Posterior vena cava (tissue), 2 donors: Measurements from ENCODE around the gene EME2. TPM values are rescaled to one million over a fixed set of nuclear protein-coding genes. Genes with fewer than 3 reads are reported as not detected.

Experiments used
- DNase-seq: peaks from one replicate; pipeline ENCODE4 v3.0.0-alpha.2; 2020; ENCODE audit warnings: low spot score
- intact Hi-C, 2 donors: fragments of 100-400 bp; cut with DNase I; formaldehyde crosslinking; loops; one replicate each; pipeline versions ENCODE4 v1.14.1 to v1.14.2; 2022 to 2023
- total RNA-seq, 2 donors: library from RNA; stranded (reverse); fragmentation: NEBNext Ultra II Directional; extraction: Animal tissue kit (Norgen Biotek cat#: 25700); gene quantifications; one replicate each; pipeline ENCODE4 v1.2.1, GENCODE V29; 2021
- donor health status: DM: yes; HTN: yes; CAD: no.
- donor health status: DM: yes; HTN: yes; CAD: no.

The EME2 gene
- total RNA-seq, 2 donors from 2014 or later, result 10.2 to 12.0 TPM

DNA sequence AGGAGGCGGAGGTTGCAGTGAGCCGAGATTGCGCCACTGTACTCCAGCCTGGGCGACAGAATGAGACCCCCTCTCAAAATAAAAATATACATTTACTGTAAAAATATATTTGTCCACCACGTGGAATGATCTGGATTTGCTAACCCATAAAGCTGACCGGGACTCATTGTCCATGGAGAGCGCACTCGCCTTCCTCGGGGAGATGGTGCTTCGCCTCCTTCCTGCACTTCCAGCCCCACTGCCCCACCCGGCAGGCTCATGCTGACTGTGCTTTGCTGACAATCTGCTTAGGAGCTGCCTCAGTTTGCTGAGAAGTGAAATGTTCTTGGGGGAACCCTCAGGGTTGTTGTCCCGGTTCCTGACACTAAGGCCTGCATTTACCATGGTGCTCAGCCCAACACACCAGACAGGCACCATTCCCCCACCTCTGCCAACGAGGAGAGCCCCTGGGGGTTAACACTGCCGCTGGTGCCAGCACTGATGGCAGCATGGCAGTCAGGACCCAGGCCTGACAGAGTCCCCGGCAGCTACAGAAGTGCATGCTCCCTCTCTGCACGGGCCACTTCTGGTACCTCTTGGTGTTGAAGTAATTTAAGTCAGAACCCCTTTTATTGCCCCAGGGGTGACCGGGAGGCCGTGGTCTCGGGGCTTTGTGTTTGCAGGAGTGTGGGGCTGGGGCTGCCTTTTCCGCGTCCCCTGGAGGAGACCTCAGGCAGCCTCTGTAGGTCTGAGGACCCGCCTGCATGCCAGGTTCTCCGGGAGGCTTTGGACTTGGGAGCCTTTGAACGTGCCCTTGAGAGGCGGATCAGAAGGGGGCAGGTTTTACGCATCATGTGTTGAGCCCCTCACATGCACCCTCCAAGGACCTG is 12.6 kb downstream of the EME2 start:
- DNase-seq, result no peak
- intact Hi-C loops, result no loop called here

GRCh38 chr16:1785846-1786170 is 13.2 kb downstream of the EME2 start:
- intact Hi-C loops, result no loop called here
- no peak for DNase-seq

- no peak for DNase-seq
- intact Hi-C loops, result no loop called here
These were observed 13.8 kb downstream of the EME2 start for GRCh38 chr16:1786242-1787055.

DNA sequence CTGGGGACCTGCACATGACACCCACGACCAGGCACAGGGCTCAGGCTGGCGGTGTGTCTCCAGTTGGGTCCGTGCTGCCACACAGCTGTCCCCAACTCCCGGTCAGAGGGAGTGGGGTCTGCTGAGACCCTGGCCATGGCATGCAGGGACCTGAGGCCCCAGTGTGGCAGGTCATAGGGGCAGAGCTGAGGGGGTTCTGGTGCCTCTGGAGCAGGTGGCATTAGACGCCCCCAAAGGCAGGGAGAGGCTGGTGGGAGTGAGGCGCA is 14.4 kb downstream of the EME2 start:
- intact Hi-C loops, result no loop called here
- DNase-seq, result peak; percentile 72

DNA sequence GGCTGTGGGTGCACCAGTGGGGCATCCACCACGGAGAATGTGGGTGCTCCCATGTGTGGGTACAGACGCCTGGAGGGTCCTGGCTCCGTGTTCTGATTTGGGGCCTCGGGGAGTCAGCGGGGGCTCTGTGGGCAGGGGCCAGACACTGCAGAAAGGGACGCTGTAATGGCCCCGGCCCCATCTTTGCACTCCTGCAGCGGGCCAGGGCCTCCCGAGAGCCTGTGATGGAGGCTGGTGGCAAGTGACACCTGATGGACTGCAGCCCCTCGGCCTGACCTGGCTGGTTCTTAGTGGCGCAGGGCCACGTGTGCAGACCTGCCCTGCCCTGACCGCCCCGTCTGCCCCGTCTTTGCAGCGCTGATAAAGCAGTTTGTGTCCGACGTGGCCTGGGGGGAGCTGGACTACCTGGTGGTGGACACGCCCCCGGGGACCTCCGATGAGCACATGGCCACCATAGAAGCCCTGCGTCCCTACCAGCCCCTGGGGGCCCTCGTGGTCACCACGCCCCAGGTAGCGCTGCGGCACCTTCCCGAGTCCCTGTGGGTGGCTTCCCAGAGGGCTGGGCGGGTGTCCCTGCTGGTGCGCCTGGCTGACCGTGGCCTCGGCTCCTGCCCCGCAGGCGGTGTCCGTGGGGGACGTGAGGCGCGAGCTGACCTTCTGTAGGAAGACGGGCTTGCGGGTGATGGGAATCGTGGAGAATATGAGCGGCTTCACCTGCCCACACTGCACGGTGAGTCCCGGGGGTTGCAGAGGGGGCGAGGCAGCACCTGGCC is 14.9 kb downstream of the EME2 start:
- peak; percentile 78 for DNase-seq
- intact Hi-C loops, result no loop called here

GRCh38 chr16:1788095-1788707 is 15.6 kb downstream of the EME2 start:
- no peak for DNase-seq

DNA sequence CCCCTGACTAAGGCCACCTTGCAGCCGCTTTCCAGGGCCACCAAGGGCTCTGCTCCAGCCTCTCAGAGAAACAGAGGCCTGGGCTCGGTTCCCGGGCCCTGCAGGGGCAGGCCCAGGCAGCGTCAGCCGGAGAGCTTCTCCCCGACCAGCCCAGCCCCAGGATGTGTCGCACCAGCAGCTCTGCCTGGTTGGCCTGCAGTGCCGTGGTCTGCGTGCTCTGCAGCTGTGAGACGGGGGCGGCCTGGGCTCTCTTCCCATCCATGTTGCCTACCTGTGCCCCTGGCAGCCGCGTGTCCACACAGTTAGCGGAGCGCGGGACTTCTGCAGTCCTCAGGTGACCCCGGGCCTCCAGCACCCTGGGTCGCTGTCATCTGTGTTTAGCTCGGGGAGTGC is 16.1 kb downstream of the EME2 start:
- peak; percentile 80 for DNase-seq
- intact Hi-C loops, result no loop called here

More at GRCh38 chr16:1788095-1788707, 15.6 kb downstream of the EME2 start:
- intact Hi-C loops, result no loop called here

DNA sequence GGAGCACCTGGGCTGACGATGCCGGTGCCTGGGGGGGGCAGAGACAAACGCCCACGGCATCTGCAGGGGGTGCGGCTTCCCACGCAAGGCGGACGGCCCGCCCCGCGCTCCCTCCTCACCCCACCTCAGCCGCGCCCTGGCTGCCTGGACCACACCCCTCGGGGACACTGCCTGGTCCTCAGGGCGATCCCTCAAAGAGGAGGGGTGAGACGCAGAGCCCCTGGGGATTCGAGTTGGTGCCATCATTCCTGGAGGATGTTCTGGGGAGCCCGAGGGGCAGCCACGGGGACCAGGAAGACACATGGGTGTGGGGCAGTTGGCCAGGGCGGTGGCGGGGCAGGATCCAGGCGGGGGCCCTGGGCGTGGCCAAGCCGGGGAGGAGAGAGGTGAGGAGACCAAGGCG is 17.0 kb downstream of the EME2 start:
- intact Hi-C loops, result no loop called here
- DNase-seq, result peak; percentile 78

- intact Hi-C loops, result no loop called here
- DNase-seq, result no peak
These were observed 17.6 kb downstream of the EME2 start for GRCh38 chr16:1790261-1790610.

DNA sequence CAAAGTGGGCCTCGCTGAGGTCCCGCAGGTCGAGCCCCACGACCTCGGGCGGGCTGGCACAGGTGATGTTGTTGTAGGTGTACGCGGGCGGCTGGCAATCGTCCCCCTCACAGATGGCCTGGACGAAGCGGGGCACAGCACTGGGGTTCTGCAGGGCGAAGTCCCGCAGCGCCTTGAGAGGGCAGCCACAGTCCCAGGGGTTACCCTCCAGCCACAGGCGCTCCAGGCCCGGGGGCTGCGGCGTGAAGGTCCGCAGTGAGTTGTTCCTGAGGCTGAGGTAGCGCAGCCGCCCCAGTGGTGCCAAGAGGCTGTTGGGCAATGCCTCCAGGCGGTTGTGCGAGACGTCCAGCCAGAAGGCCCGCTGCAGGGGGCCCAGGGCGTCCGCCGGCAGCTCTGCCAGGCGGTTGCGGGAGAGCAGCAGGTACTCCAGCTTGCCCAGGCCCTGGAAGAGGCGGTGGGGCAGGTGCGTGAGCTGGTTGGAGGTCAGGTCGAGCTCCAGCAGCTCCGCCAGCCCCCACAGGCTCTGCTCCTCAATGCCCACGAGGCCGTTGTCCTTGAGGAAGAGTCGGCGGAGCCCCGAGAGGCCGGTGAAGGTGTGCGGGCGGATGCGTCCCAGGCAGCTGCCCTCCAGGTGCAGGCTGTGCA is 18.1 kb downstream of the EME2 start:
- no peak for DNase-seq

DNA sequence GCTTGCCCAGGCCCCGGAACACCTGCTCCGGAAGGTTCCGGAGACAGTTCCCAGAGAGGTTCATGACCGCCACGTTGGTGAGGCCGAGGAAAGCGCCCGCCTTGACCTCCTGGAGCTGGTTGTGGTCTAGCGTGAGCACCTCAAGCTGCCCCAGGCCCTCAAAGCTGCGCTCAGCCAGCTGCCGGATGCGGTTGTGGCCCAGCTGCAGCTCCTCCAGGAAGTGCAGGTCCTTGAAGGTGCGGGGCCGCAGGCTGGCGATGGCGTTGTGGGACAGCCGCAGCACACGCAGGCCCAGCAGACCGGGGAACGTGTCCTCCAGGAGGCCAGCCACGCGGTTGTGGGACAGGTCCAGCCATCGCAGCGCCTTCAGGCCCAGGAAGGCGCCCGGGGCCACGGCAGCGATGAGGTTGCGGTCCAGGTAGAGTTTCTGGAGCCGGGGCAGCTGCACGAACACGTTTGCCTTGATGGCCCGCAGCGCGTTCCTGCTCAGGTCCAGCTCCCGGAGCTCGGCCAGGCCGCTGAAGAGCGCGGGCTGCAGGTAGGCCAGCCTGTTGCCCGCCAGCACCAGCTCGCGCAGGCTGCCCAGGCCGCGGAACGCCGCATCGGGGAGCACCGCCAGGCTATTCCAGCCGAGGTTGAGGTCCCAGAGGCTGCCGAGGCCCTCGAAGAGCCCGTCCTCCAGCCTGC is 18.8 kb downstream of the EME2 start:
- intact Hi-C loops, result no loop called here
- peak; percentile 79 for DNase-seq

More for the DNA sequence above, 18.1 kb downstream of the EME2 start:
- intact Hi-C loops, result no loop called here

DNA sequence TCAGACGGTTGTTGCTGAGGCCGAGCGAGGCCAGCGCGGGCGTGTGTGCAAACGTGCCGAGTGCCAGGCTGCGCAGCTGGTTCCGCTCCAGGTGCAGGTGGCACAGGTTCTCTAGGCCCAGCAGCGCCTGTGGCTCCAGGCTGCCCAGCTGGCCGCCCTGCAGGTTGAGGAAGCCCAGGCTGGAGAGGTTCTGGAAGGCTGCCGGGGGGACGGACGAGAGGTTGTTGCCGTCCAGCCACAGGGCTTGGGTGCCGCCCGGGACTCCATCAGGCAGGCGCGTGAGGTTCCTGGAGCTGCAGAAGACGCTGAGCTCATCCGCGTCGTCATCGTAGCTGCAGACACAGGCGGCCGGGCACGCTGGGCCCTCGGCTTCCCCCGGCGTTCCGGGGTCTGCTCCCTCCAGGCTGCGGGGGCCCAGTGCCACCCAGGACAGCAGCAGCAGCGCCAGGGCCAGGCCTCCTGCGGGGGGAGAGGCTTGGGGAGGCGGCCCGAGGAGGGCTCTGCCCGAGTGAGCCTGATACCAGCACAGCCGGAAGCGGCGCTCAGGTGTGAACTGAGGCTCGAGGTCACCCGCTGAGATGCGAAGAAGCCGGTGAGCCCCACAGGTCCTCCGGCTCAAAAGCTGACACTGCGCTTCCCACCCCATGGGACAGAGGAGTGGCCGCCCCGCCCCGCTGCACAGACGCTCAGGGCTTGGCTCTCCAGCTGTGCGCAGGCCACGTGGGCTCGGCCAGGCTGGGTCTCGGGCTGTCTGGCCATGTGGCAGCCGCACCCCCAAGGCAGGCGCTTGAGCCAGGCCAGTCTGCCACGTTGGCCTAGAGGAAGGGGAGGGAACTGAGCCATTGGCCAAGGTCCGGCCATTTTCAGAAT is 19.6 kb downstream of the EME2 start:
- peak; percentile 74 for DNase-seq
- intact Hi-C loops, result no loop called here

GRCh38 chr16:1792836-1793577 is 20.4 kb downstream of the EME2 start:
- intact Hi-C loops, result no loop called here
- DNase-seq, result no peak

- intact Hi-C loops, result no loop called here
These were observed 21.1 kb downstream of the EME2 start, which contains the start of gene IGFALS for GRCh38 chr16:1793578-1794220. TSS of gene IGFALS (minus strand) at chr16:1793705. CDS start at chr16:1793652, 53 bp downstream.

GRCh38 chr16:1794221-1794871 is 21.7 kb downstream of the EME2 start:
- intact Hi-C loops, result no loop called here
- no peak for DNase-seq

More at GRCh38 chr16:1793578-1794220, 21.1 kb downstream of the EME2 start, which contains the start of gene IGFALS:
- no peak for DNase-seq
